ENCODE data around the gene HAUS7.

DNA sequence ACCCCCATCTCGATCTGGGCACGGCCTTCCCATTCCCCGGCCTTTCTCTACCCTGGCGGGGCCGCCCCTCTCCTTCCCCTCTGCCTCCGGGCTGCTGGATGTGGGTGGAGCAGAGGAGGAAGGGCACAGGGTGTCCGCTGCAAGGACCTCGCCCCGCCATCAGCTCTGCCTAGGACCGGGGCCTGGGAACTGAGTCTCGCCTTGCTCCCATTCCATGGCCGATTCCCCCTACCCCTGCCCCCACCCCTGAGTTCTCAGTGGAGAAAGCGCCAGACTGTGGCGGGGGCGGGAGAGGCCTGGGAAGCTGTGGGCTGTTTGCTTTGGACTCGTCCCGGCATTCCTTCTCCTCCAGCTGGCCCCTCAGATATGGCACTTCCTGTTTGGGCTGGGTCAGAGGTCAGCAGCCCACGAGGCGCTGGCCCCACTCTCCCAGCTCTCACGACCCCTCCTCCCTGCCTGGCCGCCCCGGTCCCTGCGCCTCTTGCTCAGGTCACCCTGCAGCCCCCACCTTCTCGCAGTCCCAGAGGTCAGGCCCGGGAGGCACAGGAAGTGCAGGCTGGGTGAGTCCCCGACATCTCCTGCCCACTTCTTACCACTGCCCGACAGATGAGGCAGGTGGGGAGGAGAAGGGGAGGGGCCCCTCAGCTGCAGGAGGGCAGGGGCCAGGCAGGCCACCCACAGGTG is 18.0 kb upstream of the HAUS7 start:
- TF ChIP-seq, protein P1, sequence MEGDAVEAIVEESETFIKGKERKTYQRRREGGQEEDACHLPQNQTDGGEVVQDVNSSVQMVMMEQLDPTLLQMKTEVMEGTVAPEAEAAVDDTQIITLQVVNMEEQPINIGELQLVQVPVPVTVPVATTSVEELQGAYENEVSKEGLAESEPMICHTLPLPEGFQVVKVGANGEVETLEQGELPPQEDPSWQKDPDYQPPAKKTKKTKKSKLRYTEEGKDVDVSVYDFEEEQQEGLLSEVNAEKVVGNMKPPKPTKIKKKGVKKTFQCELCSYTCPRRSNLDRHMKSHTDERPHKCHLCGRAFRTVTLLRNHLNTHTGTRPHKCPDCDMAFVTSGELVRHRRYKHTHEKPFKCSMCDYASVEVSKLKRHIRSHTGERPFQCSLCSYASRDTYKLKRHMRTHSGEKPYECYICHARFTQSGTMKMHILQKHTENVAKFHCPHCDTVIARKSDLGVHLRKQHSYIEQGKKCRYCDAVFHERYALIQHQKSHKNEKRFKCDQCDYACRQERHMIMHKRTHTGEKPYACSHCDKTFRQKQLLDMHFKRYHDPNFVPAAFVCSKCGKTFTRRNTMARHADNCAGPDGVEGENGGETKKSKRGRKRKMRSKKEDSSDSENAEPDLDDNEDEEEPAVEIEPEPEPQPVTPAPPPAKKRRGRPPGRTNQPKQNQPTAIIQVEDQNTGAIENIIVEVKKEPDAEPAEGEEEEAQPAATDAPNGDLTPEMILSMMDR (conservative IDR thresholded peaks at IDR 0.05; ENCODE audit: low read length), result no peak
- no peak for TF ChIP-seq EZH2phosphoT487 (IDR thresholded peaks at IDR 0.05; ENCODE audit: borderline replicate concordance, low read depth, low read length)
